Dermis microvascular lymphatic vessel endothelial cell (primary cell): ENCODE results near the gene GDF9. TPM values are rescaled to one million over a fixed set of nuclear protein-coding genes. Genes with fewer than 3 reads are reported as not detected.

Experiments
- DNase-seq, 2 donors: peaks; one replicate each; pipeline versions ENCODE4 v3.0.0 to v3.0.0-alpha.2; 2010; ENCODE audit warnings: low read depth in 2 of 2
- total RNA-seq: library from RNA; depleted of rRNA; stranded (reverse); fragments of >200 nt; gene quantifications from 2 replicates; pipeline ENCODE4 v1.2.1, GENCODE V29; 2014

Gene GDF9, protein sequence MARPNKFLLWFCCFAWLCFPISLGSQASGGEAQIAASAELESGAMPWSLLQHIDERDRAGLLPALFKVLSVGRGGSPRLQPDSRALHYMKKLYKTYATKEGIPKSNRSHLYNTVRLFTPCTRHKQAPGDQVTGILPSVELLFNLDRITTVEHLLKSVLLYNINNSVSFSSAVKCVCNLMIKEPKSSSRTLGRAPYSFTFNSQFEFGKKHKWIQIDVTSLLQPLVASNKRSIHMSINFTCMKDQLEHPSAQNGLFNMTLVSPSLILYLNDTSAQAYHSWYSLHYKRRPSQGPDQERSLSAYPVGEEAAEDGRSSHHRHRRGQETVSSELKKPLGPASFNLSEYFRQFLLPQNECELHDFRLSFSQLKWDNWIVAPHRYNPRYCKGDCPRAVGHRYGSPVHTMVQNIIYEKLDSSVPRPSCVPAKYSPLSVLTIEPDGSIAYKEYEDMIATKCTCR
- under 0.01 TPM in 1 of 2 replicates, not detected in the other for total RNA-seq

DNA sequence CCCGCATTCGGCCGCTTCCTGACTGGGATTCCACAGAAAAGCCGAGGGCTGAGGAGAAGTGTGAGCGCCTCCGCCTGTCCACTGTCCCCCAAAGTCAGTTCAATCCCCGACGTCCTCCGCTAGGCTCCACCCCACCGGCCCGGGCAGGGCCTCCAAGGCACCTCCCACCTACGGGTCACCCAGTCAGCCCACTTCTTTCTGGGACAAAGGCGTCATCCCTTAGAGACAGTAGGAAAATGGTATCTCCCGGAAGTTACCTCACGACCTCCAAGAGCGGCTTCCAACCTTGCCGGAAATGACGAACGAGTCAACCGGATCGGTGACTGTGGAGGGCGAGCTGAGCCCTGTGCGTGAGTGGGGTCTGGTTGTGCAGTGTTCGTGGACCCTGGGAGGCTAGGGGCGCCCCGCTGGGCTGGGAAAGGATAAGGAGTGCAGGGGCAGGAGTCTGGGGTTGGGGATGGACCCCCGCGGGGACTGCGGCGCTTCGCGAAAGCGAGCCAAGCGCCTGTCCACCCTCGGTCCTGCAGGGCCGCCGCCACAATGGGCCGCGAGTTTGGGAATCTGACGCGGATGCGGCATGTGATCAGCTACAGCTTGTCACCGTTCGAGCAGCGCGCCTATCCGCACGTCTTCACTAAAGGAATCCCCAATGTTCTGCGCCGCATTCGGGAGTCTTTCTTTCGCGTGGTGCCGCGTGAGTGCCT is at the start of gene GDF9, which contains the start of gene UQCRQ:
GDF9 (minus strand) TSS at position 128 of the 704 bp plus-strand sequence. CDS start 1,936 bp downstream, outside the sequence.
UQCRQ (plus strand) TSS at position 301 of the 704 bp plus-strand sequence; CDS start at position 541, 240 bp downstream.
- DNase-seq, result peak; percentile 100

DNA sequence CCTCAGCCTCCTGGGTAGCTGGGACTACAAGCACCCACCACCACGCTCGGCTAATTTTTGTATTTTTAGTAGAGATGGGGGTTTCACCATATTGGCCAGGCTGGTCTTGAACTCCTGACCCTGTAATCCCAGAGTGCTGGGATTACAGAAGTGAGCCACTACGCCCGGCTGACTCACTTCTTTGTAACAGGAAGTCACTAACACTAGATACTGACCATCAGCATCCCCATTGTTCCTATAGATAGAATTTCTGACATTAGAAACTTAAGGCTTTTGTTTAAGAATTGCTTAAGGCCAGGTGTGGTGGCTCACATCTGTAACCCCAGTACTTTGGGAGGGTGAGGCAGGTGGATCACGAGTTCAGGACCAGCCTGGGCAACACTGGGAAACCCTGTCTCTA is 49.4 kb upstream of the GDF9 start:
- peak in 1 of 2 donors; percentile 52 for DNase-seq

DNA sequence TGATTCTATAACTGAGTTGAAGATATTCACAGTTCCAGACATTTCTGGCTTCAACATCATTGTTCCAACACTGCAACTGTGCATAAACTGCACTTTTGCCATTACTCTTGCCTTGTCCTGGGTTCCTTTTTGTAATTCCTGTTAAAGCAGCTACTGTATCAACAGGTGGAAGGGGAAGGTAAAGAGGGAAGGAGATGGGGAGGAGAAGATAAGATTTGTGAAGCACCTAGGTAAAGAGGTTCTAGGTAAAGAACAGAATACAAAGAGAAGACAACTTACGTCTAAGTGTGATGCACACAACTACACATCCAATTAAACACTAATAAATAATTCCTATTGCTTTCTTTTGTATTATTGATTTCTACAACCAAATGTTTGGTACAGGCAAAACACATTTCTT is 43.4 kb upstream of the GDF9 start:
- DNase-seq, result no peak

DNA sequence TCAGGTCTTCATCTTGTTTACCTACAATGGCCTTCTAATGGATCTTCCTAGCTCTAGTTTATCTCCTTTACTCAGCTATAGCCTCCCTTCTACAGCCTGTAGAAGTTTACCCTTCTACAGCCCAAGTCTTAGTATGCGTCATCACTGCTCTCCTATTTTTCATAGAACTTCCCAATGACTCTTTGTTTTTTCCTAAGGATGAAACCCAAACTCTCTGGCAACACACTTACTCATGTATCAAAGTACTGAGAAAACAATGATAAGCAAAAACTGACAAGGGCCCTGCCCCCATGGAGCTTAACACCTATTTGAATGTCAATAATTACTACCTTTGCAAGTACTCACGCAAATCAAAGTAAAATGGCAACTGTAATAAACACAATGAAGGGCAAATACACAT is 40.9 kb upstream of the GDF9 start:
- peak in 1 of 2 donors; percentile 93 for DNase-seq

DNA sequence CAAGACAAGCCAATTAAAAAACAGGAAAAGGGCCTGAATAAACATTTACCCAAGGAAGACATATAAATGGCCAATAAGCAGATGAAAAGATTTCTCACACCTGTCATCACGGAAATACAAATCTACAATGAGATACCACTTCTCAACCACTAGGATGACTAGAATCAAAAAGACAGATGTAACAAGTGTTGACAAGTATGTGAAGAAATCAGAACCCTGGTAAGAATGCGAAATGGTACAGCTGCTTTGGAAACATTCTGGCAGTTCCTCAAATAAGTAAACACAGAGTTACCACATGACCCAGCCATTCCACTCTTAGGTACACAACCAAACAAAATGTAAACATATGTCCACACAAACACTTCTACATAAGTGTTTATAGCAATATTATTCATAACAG is 39.7 kb upstream of the GDF9 start:
- peak in 1 of 2 donors; percentile 82 for DNase-seq

DNA sequence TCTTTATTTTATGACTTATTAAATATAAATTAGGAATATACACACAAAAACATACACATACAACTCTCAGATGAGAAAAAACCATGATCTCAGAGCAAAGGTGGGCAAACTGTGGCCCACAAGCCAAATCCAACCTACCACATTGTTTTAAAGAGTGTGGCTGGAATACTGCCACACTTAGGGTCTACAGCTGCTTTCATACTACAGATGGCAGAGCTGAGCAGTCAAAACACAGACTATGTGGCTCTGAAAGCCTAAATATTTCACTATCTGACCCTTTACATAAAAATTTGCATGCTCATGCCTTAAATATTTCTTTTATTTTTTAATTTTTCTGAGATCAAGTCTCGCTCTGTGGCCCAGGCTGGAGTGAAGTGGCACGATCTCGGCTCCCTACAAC is 35.5 kb upstream of the GDF9 start:
- DNase-seq, result no peak

DNA sequence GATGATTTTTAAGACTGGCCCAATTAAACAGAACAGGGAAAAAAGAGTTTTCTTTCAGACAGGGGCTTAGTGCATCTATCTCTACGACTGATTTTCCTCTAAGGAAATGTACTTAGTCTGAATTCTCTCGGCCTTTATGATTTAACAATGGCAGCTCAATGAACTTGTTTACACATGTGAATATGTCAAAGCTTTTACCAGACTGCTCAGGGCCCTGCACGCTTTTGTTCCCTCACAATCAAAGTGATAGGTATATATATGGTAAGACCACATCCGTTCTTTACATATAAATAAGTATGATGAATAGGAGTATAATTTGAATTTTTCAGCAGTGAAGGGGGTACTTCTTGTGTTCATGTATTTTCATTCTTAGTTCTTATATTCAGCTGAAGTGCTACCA is 34.8 kb upstream of the GDF9 start:
- DNase-seq, result no peak

DNA sequence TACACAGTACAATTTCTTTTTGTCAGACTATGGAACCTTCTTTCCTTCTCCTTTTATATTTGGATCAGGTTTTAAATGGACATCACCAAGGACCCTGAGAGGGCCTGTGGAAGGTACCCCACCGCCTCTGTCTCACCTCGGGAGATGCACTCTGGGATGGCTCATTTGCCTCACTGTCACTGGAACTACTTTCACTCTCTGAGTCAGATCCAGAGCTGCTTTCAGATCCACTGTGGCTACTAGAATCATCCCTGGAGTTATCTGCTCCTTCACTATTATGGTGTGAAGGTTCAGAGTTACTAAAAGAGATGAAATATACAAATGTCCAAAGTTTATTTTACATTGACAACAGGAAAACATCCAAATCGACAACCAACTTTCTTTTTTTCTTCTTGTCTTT is 31.8 kb upstream of the GDF9 start:
- no peak for DNase-seq

DNA sequence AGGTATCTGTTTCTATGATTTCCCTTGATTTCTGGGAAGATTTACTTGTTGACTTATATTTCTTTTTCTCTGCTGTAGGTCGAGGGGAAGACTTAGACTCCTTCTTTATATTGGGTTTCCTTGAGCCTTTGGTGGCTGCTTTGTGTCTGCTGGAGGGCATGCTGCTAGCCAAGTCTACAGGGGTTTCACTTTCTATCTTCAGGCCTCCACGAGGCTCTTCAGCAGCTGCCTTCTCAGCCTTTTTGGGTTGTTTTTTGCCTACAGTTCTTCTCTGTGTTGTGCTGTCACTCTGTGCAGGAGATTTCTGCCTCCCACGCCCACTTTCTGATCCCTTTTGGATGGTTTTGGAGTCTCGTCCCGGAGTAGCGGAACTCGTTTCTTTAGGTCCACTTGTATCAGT is 30.4 kb upstream of the GDF9 start:
- no peak for DNase-seq

DNA sequence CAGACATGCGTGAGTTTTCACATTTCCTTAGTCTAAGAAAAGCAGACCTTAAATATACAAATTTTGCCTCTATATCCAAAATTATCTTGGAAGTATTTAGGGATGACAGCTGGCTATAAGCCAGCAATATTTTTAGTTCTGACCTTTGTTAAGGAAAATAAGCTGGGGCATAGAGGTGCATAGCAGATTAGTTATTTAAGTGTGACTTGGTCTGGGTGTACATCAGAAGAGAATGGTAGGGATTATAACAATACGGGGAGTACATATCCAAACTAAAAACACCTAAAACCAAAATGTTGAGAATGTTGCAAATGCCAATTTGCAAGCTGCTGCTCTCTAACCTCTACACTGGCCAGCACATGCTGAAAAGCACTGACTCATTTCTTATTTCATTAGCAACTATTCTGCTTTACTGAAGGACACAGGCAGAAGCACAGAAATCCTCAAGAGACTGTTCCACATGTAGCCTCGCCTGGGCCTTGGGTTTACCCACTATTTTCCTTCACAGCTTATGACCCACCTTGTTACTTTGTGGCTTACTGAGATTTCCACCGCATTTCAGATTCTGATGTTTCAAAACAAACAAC is 29.5 kb upstream of the GDF9 start:
- no peak for DNase-seq

DNA sequence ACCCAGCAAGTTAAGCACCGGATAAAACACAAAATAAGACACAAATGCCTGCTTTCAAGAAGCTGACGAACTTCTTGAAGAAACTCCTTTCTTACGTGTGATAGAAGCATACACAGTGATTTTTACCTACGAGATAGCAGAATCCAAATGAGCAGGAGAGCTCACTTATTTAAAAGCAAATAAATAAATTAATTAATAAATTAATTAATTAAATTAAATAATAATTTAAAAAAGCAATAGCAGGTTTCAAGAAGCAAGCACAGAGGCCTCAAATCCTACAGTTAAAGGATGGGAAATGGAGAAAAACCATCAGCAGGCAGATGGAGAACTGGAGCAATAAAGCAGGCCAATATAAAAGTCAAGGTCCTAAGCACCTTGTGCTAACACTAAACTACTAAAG is 24.5 kb upstream of the GDF9 start:
- no peak for DNase-seq

DNA sequence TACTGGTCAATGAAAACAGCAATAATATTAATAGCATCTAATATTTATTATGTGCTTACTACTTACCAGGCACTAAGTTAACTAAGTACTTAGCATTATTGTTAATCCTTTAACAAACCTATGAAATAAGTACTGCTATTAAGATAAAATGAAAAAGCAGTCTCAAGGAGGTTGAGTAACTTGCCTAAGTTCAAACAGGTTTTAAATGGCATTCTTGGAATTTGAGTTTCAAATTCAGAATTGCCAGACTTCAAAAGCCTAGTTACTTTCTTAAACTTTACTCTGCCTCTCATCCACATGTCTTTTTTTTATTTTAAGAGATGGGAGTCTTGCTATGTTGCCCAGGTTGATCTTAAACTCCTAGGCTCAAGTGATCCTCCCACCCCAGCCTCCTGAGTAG is 23.2 kb upstream of the GDF9 start:
- DNase-seq, result no peak

DNA sequence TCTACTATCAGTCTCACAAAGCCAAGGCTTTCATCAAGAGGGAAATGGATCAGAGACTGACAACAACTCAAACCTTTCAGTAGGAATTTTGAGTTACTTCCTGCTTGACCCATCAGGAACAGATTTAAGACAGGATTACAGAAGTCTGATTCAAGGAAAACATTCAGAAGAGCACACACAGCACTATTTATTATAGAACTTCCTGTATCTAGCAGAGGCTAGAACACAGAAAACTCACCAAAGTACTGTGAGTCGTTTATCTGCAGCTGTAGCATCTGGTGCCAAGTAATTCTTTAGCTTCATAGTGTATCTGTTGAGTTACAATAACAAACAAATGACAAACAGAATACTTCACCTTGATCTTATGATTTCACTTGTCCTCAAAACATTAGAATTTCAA is 21.0 kb upstream of the GDF9 start:
- peak in 1 of 2 donors; percentile 33 for DNase-seq

DNA sequence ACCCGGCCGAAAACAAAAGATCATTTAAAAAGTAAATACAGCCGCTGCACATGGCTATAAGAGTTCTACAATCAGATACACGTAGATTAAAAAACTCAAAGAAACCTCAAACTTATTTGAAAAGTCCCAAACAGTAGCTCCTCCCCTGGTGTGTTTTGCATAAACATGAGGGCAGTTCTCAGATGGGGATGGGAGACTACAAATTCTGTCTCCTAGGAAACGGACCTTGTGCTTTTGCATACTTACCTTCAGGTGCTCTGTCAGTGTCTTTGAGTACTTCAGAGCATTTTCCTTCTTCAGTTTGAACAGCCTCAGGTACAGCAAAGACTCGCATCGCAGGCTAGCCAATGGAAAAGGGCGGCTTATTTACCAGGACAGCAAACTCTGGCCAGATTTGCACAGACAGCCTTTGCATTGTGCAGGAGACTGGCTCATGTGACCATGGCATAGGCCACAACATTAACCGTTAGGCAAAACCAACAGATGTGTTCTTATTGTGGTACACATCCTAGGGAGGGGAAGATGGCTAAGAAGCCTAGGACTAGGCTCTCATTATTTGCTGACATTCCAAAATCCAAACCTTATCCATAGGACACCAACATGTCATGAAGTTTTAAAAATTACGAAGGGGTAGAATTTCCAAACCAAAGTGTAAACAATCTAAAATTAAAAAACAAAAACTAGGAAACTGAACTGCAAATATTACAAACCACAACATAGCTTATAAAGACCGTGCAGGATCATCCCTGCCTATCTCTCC is 20.0 kb upstream of the GDF9 start:
- DNase-seq, result no peak

DNA sequence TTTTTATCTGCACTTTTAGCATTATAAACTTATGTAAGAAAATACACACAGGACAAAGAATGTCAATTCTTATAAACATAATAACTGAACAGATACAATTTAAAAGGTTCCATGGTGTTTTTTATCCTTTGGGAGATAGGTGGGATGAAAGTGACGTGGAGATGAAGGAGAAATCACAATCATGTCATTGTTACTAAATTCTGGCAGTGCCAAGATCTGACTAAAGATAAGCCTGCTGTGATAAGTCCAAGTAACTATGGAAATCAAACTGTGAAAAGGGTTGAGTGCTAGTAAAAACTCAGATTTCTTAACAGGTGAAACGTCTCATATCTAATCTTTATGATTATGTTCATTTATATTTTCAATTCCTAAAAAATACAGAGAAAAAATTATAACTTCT is 18.3 kb upstream of the GDF9 start:
- no peak for DNase-seq

DNA sequence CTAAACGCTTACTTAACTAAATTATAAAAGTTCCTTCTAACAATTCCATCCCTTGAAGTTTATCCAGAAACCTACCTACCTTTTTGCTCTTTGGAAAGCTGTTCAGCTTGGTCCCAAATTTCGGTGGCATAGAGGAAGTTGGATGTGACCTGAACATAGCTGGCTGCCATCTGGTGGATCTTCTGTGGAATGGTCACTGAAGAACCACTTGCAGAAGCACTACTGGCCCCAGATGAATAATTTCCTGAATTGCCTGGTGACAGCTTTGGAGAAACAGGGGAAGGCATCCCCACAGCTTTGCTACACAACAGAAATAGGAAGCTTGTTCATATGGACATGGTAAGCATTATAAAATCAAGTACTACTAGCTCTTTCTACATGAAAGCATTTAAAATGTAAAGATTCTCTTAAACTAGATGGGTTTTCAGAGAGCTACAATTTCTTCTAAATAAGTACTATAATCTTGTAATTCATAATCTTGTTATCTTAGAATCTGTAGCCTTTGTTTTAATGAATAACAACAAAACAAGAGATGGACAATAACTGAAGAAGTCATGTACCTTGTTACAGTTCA is 17.1 kb upstream of the GDF9 start:
- peak; percentile 76 to 88 for DNase-seq

DNA sequence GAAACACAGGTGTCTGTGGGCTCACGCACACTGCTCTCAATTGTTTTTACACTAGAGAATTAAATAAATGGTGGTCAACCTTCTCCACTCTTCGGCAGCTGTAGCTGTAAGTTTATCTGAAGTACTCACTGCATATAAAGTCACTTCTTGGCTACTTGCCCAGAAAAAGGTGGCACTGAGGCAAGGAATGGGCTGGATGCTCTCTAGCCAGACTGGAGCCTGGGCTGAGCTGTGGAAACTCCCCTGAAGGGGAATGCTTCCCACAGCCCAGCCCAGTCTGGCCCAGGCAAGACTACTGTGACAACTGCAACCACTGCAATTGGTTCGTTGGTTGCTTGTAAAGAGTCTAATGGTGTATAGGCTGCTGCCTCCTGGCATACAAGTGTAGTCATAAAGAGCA is 11.7 kb upstream of the GDF9 start:
- DNase-seq, result peak in 1 of 2 donors; percentile 21

DNA sequence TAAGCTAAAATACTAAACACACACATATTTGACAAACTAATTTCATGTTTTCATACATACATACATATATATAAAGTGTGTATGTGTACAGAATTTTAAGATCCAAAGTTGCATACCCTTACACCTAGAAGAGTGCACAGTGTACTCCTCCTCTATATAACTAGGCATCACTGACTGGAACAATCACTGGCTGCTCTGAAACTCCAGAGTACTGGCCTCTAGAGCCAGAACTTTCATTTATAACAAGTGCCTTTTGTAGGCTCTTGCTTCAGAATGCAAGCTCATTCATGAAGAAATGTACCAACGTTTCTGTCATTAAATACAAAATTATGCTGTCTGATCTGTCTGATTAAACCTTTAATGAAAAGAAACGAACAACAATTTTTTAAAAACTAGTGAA is 11.2 kb upstream of the GDF9 start:
- DNase-seq, result no peak

DNA sequence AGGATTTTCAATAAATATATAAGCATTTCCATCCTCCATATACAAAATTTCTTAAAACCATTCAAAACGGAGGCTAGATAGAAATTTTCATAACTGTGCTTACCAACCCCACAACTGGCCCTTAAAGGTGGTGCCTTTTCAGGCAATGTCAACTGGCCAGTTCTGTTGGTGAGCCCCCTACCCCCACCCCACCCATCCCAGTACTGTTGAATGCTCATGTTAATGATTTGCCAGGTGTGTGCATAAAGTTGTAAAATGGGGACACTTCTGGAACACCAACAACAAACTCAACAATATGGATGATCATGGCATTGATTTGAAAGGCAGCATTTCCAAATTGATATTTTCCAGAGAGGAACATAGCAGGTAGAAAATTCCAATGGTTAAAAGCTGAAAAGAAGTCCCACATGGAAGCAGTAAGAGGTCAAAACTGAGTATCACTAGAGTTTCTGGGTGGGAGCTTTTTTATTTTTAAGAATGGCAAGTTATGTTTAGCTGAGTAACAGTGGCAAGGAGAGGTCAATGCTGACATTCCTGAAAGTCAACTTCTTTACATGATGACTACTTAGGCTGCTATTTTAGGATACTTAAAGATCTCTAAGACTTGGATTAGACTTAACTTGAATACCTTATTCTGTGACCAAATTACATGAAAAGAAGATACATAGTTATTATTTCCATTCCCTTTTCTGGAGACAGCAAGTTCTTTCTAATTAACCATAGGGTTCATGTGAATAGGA is 9.9 kb upstream of the GDF9 start:
- no peak for DNase-seq

DNA sequence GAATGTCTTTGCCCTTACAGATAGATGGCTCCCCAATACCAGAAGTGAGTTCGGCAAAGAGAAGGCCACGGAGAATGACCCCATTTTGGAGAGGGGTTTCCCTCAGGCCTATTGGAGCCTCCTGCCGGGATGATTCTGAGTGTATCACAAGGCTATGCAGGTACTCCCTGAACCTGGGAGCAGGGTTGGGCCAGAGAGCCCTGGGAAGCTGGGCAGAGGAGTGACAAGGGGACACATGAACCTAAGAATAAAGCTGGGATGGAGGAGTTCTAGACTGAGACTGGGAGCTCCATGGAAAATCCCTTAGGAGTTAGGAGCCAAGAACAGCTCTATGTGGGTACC is 7.6 kb upstream of the GDF9 start:
- DNase-seq, result no peak
